ENCODE data around the gene DPM2. TPM values are rescaled to one million over a fixed set of nuclear protein-coding genes. Genes with fewer than 3 reads are reported as not detected.

The DPM2 gene
- total RNA-seq, 4 donors from 2014 or later, result 12.5 to 18.5 (median 15.7) TPM

- Histone ChIP-seq H3K4me3 (no peak overlapping the region), H3K4me1 (peaks cover 5 to 60% (median 10%) of the 10 kb centered on the region in 3 donors), H3K9me3 (no peaks in the 10 kb centered on the region), H3K27me3 (no peaks in the 10 kb centered on the region), H3K36me3 (peaks cover 29 to 98% (median 33%) of the 10 kb centered on the region in 3 donors), H3K27ac (peak overlapping the region in 2 of 4 donors; percentile 14 to 39)
- TF ChIP-seq POLR2A (IDR thresholded peaks at IDR 0.05) (no peak), CTCF (IDR thresholded peaks at IDR 0.05) (no peak)
- no peak for DNase-seq
- intact Hi-C loops (cut with DNase I), result loop anchor here (10.0 kb wide), 1 partner anchor 159 kb away; no protein-coding TSS in a partner anchor
- WGBS, 2 donors, result 78 to 86% methylated on average over 6 to 8 of the region's 9 CpGs
These were observed 8.3 kb upstream of the DPM2 start for GRCh38 chr9:127945942-127946341.

- TF ChIP-seq POLR2A (IDR thresholded peaks at IDR 0.05) (no peak), CTCF (IDR thresholded peaks at IDR 0.05) (no peak)
- 84% methylated on average over 8 of the region's 24 CpGs; no CpG with 5 or more reads in 1 of the 2 donors for WGBS, 2 donors
- Histone ChIP-seq H3K27ac (peak overlapping the region in 1 of 4 donors; percentile 9), H3K4me3 (no peak overlapping the region), H3K27me3 (no peaks in the 10 kb centered on the region), H3K9me3 (no peaks in the 10 kb centered on the region), H3K36me3 (peaks cover 29 to 94% (median 33%) of the 10 kb centered on the region in 3 donors), H3K4me1 (peaks cover under 1 to 54% (median 6%) of the 10 kb centered on the region in 3 donors)
- no peak for DNase-seq
- intact Hi-C loops (cut with DNase I), result loop anchor here (10.0 kb wide), 1 partner anchor 159 kb away; no protein-coding TSS in a partner anchor
These were observed 7.7 kb upstream of the DPM2 start for GRCh38 chr9:127945338-127945737.

GRCh38 chr9:127944586-127945218 is 7.0 kb upstream of the DPM2 start:
- DNase-seq, result no peak
- Histone ChIP-seq H3K36me3 (peaks cover 29 to 93% (median 33%) of the 10 kb centered on the region in 3 donors), H3K9me3 (no peaks in the 10 kb centered on the region), H3K27ac (peak overlapping the region in 3 of 4 donors; percentile 29 to 56 (median 39)), H3K4me3 (no peak overlapping the region), H3K27me3 (no peaks in the 10 kb centered on the region), H3K4me1 (peaks cover 0 to 48% (median 3%) of the 10 kb centered on the region in 3 donors)
- TF ChIP-seq POLR2A (IDR thresholded peaks at IDR 0.05) (no peak), CTCF (IDR thresholded peaks at IDR 0.05) (no peak)
- intact Hi-C loops (cut with DNase I), result loop anchor here (10.0 kb wide), 1 partner anchor 160 kb away; no protein-coding TSS in a partner anchor
- 87% methylated on average over 24 of the region's 38 CpGs; no CpG with 5 or more reads in 1 of the 2 donors for WGBS, 2 donors

- WGBS, 2 donors, result 13 to 85% methylated on average over 3 to 12 of the region's 13 CpGs
- H3K9me3 ChIP-seq, result no peaks in the 10 kb centered on the region
- no peak for DNase-seq
- H3K4me3 ChIP-seq, result no peak overlapping the region
- intact Hi-C loops (cut with DNase I), result loop anchor here (2.0 to 10.0 kb wide), 2 partner anchors 91 to 161 kb away; no protein-coding TSS in a partner anchor
- peak overlapping the region; percentile 2 to 56 (median 24) for H3K27ac ChIP-seq
- peaks cover 29 to 89% (median 33%) of the 10 kb centered on the region in 3 donors for H3K36me3 ChIP-seq
- H3K27me3 ChIP-seq, result no peaks in the 10 kb centered on the region
- no peak for TF ChIP-seq POLR2A (IDR thresholded peaks at IDR 0.05)
- peak; percentile 86 to 96 (median 92) for TF ChIP-seq CTCF (IDR thresholded peaks at IDR 0.05)
- H3K4me1 ChIP-seq, result peaks cover 0 to 47% (median 3%) of the 10 kb centered on the region in 3 donors
These were observed 6.1 kb upstream of the DPM2 start for GRCh38 chr9:127943731-127944144.
